Activated CD4-positive, CD25-positive, alpha-beta regulatory T cell treated with anti-CD3 and anti-CD28 coated beads, Interleukin-2, amount 50 U/mL, for 72 hours (primary cell): Measurements from ENCODE around the gene ASRGL1.
"Not testable (repeated sequence)": the region's sequence is repeated elsewhere in the genome, so short reads cannot be mapped to it uniquely, and the experiment has no call there.

Experiments
- DNase-seq: peaks from one replicate; pipeline ENCODE4 v3.0.0; 2021

ASRGL1 gene

DNA sequence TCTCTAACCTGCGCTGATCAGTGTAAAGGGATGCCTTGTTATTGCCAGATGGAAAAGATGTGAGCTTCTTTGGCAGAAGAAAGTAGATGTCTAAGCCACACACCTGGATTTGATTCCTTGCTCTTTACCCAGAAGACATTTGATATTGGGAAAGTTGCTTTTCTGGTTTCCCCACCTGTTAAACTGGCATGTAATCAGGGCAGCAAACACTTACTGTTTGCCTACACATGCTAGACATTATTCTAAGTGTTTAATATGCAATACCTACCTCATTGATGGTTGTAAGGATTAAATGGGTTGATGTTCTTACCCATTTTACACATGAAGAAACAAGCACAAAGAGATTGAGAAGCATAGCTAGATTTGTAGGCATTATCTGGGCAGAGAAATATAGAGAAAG, 16.6 kb downstream of the ASRGL1 start:
- DNase-seq = no peak

DNA sequence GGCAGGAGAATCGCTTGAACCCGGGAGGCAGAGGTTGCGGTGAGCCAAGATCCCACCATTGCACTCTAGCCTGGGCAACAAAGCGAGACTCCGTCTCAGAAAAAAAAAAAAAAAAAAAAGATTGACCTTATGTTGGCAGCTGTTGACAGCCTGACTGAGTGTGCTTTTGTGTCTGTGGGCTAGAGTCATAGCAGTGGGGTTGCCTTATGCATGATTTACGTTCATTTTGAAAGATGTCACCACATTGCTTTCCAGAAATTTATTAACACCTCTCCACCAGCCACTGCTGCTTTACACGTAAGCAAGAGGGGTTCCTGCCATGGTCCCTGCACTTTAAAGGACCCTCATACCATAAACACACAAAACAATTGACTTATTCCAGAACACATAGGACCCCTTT, 21.0 kb downstream of the ASRGL1 start:
- no peak for DNase-seq

DNA sequence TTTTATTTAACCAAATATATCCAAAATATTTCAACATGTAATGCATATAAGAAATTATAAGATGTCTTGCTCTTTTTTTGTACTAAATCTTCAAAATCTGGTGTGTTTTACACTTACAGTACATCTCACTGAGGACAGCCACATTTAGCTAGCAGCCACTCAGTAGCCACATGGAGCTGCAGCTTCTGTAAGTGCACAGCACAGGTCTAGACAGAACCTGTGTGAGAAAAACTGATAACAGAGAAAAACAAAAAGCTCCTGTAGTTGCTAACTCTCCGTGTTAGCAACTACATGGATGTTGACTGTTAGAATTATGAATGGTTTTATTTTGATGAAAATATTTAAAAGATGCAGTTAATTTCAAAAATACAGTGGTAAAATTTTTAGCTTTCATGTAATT, 22.2 kb downstream of the ASRGL1 start:
- DNase-seq = no peak

GRCh38 chr11:62360685-62361084, 23.4 kb downstream of the ASRGL1 start:
- DNase-seq = no peak

DNA sequence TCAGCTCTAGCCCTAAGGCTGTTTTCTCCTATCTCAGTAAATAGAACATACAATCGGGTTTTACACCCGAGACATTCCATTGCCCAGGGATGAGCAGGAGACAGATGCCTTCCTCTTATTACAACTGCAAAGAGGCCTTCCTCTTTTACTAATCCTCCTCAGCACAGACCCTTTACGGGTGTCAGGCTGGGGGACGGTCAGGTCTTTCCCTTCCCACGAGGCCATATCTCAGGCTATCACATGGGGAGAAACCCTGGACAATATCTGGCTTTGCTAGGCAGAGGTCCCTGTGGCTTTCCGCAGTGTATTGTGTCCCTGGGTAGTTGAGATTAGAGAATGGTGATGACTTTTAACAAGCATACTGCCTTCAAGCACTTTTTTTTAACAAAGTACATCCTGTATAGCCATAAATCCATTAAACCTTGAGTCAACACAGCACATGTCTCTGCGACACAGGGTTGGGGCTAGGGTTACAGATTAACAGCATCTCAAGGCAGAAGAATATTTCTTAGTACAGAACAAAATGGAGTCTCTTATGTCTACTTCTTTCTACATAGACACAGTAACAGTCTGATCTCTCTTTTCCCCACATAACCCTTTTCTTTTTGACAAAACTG, 31.7 kb downstream of the ASRGL1 start:
- DNase-seq = not testable (repeated sequence)

DNA sequence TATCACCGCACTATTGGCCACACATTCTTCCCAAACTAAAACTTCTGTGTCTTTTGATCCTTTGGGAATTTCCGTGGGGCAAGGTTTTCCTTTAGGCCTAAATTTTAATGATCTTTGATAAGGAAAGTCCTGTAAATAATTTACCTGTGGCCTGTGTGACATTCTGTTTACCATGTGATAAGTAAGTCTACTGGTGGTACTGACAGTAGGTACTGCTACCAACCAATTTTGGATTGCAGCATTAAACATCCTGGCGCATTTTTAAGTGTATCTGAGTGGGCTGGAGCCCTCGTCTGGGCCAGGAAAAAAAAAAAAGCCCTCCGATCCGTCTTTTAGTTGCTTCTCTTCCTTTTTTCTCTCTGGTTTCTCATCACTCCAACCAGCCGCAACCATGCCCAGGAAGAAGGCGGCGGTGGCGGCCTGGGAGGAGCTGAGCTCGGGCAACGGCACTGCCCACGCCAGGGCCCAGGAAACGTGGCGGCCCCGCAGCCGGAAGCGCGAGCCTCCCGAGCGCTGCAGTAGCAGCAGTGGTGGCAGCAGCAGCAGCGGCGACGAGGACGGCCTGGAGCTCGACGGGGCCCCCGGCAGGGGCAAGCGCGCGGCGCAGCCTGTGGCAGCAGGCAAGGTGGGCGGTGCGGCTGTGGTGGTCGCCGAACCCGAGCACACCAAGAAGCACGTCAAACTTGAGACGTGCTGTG, 33.6 kb downstream of the ASRGL1 start:
- DNase-seq = peak; percentile 46

GRCh38 chr11:62372871-62373270, 35.6 kb downstream of the ASRGL1 start:
- DNase-seq = no peak

DNA sequence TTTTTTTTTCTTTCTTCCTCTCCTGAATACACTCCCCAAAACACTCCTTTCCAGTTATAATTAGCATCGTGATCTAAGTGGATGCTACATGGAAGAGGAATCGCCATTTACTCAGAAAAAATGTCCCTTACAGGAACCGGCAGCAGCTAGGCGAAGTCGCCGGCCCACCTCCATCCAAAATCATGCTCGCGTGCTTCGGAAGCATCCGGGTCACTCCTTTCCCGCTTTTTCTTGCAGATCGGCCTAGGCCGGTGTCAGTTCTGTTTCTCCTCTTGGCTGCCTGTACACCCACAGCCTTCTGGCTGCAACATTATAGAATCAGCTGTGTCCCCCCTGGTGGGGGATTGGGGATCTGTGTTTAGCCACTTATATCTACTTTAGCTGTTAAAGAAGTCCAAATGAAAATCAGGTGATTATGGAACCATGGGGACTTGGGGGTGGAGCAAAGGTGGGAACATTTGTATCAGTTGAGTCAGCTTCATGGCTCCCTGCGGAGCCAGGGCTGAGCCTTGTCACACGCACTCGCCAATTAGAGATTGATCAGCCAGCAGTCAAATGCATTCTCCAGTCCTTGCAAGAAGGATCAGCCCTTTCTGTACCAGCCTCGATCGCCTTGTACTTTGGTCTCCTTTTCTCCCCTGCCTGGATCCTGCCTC, 36.3 kb downstream of the ASRGL1 start:
- DNase-seq = no peak

GRCh38 chr11:62374801-62375200, 37.6 kb downstream of the ASRGL1 start:
- DNase-seq = no peak

- not testable (repeated sequence) for DNase-seq
These were observed 41.3 kb downstream of the ASRGL1 start for GRCh38 chr11:62378459-62379063.

GRCh38 chr11:62379586-62379985, 42.3 kb downstream of the ASRGL1 start:
- not testable (repeated sequence) for DNase-seq

GRCh38 chr11:62380821-62381245, 43.6 kb downstream of the ASRGL1 start:
- peak; percentile 44 for DNase-seq

- no peak for DNase-seq
These were observed 46.6 kb downstream of the ASRGL1 start for GRCh38 chr11:62383822-62384221.

DNA sequence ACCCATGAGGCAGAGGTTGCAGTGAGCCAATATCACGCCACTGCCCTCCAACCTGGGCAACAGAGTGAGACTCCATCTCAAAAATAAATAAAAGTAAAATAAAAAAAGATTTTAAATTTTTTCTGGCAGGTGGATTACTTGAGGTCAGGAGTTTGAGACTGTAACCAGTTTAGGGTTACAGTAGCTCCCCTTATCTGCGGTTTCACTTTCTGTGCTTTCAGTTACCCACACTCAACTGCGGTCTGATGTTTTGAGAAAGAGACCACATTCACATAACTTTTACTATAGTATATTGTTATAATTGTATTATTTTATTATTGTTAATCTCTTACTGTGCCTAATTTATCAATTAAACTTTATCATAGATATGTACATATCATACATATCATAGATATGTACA, 48.8 kb downstream of the ASRGL1 start:
- DNase-seq = not testable (repeated sequence)

DNA sequence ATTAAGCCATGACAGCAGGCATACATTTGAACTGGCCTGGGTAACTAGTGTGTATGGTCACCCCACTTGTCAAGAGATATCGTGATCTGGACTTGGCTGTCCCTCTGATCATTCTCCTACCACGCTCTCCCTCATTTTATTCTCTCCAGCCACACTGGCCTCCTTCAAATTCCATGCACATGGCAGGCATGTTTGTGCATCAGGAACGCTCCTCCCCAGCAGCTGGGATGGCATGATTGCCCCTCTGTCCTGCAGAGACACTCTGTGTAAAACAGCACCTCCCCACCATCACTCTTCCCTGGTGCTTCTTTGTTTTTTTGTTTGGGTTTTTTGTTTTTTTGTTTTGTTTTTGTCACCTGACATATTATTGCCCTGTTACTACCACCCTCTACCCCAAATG, 50.1 kb downstream of the ASRGL1 start:
- DNase-seq = no peak

DNA sequence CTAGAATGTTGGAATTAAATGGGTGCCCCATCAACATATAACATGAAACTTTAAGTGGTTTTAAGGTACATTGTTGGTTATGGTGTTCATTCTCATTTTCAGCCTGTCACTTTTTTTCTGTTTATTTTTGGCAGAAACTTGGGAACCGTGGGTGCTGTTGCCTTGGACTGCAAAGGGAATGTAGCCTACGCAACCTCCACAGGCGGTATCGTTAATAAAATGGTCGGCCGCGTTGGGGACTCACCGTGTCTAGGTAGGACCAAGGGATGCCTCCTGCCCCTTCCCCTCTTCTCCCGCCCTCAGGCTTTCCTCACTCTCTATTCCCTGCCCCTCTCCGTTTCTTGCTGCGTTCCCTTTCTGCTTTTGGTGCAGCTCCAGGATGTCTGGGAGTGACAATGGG, 51.8 kb downstream of the ASRGL1 start:
- no peak for DNase-seq

DNA sequence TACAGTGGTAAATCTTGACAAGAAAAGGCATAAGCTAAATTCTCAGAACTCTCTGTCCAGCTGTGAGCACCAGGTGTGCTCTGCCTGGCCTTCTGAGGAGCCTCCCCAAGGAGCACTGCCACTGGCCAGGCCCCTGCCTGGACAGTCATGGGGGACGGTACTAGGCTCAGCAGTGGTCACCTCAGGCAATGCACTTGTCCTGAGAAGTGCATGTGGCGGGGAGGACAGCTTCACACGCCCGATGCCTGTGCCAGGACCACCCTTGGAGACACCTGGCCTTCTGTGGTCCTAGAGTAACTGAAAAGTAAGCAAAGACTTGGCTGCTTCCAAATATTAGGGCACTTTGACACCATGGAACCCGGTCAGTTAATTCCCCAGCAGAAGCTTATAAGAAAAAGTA, 53.0 kb downstream of the ASRGL1 start:
- DNase-seq = no peak

DNA sequence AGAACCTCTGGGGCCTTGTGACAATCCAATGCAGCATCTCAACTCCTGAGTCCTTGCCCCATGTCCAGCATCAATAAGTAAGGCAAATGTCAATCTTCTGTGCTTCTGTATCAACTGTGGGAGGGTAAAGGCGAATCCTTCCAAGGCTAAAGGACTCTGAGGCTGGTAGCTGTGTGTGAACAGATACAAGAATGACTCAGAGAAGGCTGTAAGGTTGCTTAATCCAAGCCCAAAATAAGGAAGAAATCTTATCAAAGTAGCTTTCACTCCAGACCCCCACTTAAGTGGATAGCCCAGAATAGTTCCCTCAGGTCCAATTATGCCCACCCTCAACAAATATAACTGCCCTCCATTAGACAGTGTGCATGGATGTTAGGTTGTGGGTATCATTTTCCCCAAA, 53.5 kb downstream of the ASRGL1 start:
- no peak for DNase-seq

GRCh38 chr11:62391642-62392425, 54.6 kb downstream of the ASRGL1 start:
- DNase-seq = no peak

GRCh38 chr11:62392506-62392905, 55.3 kb downstream of the ASRGL1 start:
- no peak for DNase-seq

- no peak for DNase-seq
These were observed 55.9 kb downstream of the ASRGL1 start for GRCh38 chr11:62393061-62393611.

DNA sequence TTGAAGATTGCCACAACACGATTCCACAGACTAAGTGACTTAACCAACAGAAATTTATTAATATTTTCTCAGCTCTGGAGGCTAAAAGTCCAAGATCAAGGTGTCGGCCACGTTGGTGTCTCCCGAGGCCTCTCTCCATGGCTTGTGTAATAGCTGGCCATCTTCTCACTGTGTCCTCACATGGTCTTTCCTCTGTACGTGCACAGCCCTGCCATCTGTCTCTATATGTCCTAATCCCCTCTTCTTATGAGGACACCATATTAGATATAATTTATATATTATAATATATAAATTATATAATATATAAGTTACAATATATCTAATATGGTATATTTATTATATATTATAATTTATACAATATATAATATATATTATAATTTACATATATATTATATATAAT, 56.5 kb downstream of the ASRGL1 start:
- no peak for DNase-seq
